ENCODE results near the gene ASB18.

The ASB18 gene

GRCh38 chr2:236173729-236174607 lies 90.2 kb downstream of the ASB18 start:
- DNase-seq (ENCODE audit: low read depth in 3 of 3), result no peak

DNA sequence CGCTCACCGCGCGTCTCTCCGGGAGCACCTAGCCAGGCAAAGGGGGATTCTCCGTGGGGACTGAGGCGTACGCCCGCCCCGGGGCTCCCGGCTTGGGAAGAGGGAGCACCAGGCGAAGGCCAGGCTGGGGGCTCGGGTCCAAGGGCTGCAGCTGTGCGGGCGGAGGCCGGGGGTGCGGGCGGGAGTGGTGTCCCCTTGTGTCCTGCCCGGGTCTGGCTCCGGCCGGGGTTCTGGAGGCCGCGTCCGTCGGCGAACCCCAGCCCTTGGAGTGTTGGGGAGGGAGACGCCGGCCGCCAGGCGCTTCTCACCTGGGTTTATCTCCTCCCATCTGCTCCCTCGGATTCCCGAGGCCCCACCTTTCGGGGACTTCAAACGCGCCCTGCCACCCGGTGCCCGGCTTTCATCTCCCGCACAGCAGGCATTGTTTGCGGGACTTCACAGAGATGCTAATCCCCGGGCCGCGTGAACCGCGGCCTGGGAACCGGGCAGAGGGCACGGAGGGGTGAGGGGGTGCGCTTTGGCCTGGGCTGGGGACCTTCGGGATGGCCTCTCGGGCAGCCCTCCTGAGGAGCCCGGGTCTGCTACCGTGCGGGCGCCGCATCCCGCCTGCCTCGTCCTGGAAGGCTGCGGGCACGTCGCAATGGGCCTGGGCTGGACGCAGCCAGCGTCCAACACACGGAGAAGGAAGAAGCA lies 91.0 kb downstream of the ASB18 start:
- DNase-seq (ENCODE audit: low read depth in 3 of 3), result no peak

GRCh38 chr2:236172255-236173035 lies 91.8 kb downstream of the ASB18 start:
- no peak for DNase-seq (ENCODE audit: low read depth in 3 of 3)

DNA sequence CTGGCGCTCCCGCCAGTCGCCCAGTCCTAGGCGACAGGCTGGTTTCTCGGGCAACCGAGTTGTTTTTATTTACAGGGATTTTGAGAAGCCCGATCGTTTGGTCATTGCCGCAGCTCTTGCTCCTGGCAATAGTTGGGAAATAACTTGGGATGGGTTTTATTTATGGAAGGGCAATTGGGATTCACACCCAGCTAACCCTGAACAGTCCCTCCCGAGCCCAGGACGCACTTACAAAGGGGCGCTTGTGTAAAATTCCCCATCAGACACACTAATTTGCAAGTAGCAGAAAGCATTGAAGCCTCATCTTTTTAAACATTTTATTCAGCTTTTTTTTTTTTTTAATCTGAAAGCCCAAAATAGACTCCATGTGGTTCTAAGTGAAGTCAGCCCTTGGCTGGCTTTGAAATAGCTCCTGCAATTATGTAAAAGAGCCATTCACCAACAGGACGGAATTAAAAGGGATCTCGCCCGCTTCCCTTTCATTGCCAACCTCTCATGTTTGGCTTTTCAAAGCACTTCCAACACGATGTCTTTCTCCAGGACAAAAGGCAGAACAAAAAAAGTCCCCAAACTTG lies 92.4 kb downstream of the ASB18 start:
- no peak for DNase-seq (ENCODE audit: low read depth in 3 of 3)

DNA sequence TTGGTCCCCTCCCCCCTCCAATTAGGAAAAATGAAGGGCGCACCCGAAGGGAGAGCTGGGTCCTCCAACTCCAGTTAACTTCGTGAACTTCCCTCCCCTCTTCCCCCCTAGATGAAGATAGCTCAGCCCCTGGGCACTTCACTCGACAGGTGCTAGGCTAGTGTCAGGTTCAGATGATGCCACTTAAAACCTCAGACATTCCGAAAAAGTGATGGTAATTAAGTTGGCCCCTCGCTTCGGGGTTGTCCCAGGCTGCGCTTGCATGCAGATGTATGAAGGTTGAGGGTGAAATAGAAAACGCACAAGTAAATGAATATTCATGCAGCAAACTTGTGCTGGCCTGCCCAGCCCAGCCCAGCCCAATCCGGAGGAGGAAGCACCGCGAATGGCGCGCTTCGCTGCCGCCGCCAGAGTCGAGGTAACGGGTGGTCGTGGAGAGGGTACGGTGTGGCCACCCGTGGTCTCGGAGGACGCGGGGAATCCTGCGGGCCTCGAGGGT lies 93.0 kb downstream of the ASB18 start:
- DNase-seq (ENCODE audit: low read depth in 3 of 3), result no peak

DNA sequence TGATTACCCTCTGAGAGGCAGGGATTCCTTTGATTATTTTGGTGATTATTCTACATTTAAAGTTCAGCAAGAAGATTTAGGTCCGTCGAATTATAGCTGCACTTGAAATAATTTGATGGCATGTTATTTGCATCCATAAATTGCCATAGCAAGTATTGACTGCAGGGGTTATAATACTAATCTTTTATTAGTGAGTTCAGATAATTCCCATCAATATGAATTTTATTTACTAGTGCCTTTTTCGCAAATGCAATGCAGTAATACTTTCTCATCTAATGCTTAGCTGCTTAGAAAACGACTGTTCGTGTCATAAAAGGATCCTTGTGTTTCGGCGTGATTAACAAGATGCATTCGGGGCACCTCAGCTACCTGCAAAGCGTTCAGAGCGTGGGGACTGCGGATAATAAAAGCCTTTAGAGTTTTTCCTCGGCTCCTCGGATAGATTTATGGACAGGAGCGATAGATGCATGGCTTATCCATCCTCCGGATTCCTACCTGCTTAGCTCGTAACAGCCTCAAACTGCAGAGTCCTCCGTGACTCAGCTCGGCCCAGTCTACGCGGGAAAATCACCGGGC lies 93.5 kb downstream of the ASB18 start:
- no peak for DNase-seq (ENCODE audit: low read depth in 3 of 3)

GRCh38 chr2:236169741-236170589 lies 94.2 kb downstream of the ASB18 start:
- no peak for DNase-seq (ENCODE audit: low read depth in 3 of 3)

DNA sequence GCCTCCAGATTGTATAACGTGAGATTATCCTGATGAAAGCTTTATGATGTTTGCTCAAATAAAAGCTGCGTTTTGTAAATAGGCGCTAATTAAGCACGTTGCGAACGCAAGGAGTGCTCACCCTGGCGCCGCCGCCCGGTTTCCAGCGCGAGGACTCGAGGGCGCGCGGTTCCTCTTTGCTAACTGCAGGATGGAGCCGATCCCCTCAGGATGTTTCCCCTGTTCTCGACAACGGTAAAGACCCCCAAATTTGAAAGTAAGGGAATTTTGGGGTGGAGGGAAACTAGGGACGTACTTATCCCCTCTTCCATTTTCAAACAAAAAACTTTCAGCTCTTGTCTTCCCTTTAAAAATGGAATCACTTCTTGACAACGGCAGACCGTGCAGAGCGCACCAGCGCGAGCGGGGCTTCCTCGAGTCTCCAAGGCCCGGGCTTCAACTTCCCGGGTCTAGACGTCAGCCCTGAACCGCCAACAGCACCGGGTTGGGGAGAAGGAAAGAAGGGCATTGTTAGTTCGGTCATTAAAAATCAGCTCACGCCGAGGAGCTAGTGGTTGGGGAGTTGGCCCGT lies 95.0 kb downstream of the ASB18 start:
- DNase-seq (ENCODE audit: low read depth in 3 of 3), result no peak

- no peak for DNase-seq (ENCODE audit: low read depth in 3 of 3)
Observed at GRCh38 chr2:236168110-236169080, 95.8 kb downstream of the ASB18 start, which contains the start of gene GBX2. TSS of gene GBX2 (minus strand) at chr2:236168386. CDS start at chr2:236167971, 415 bp downstream.

DNA sequence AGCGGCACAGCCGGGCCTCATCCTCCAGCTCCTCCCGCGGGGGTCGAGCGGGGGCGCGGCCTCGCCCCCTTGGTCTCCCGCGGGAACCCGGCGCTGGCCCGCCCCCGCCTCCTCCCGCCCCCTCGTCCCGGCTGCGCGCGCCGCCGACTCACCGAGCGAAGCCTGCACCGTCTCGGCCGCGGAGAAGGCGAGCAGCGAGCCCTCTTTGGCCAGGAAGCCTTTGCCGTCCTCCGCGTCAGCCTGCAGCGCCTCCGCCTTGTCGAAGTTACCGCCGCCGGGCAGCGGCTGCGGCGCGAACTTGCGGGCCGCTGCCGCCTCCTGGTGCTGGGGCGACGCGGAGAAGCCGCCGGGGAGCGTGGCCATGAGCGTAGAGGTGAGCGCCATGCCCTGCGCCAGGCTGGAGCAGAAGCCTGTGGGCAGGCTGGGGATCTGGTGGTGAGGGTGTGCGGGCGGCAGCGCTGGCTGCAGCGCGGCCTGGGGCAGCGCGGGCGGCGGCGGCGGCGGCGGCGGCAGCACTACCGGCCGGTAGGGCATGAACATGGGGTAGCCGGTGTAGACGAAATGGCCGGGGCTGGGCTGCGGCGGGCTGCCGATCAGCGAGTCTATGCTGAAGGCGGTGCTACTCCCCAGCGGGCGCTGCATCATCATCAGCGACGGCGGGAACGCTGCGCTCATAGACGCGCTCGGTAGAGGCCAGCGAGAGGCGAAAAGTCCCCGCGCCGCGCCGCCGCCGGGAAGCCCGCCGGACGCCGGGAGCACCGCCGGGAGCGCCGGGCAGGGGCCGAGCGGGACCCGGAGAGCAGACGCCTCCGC lies 96.7 kb downstream of the ASB18 start:
- DNase-seq (ENCODE audit: low read depth in 3 of 3), result no peak

- DNase-seq (ENCODE audit: low read depth in 3 of 3), result no peak
Observed at GRCh38 chr2:236166796-236167296, 97.4 kb downstream of the ASB18 start.

DNA sequence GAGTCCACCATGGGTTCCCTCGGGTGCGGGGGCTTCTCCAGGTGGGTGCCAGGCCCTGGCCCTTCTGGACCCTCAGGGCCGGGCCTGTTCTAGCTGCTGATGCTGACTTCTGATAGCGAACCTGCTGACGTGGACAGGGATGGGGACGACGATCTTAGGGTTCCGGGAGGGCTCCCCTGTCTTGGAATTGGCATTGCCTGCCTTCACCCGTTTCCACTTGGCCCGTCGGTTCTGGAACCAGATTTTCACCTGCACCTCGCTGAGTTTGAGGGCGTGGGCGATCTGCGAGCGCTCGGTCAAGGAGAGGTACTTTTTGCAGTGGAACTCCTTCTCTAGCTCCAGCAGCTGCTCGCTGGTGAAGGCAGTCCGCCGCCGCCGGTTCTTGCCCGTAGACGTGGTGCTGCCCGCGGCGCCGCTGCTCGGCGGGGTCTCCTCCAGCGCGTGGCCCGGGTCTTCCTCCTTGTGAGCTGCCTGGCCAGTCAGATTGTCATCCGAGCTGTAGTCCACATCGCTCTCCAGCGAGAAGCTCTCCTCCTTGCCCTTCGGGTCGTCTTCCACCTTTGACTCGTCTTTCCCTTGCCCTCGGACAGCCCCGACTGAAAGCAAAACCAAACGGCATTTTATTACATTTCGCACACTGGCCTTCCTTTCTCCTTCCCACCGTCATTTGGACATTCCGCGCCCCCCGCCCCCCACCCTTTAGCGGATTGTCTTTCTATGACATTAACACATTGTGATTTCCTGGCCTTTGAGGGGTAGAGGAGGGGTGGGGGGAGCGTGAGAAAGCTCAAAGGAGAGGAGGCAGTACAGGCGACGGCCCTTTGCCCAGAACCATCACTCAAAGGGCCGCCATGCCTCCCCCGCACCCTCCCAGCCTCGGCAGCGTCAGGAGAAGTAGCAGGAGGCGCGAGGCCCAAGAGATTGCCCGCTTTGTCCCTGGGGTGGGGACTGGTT lies 98.1 kb downstream of the ASB18 start:
- DNase-seq (ENCODE audit: low read depth in 3 of 3), result no peak

- DNase-seq (ENCODE audit: low read depth in 3 of 3), result no peak
Observed at GRCh38 chr2:236164925-236165841, 99.0 kb downstream of the ASB18 start.

DNA sequence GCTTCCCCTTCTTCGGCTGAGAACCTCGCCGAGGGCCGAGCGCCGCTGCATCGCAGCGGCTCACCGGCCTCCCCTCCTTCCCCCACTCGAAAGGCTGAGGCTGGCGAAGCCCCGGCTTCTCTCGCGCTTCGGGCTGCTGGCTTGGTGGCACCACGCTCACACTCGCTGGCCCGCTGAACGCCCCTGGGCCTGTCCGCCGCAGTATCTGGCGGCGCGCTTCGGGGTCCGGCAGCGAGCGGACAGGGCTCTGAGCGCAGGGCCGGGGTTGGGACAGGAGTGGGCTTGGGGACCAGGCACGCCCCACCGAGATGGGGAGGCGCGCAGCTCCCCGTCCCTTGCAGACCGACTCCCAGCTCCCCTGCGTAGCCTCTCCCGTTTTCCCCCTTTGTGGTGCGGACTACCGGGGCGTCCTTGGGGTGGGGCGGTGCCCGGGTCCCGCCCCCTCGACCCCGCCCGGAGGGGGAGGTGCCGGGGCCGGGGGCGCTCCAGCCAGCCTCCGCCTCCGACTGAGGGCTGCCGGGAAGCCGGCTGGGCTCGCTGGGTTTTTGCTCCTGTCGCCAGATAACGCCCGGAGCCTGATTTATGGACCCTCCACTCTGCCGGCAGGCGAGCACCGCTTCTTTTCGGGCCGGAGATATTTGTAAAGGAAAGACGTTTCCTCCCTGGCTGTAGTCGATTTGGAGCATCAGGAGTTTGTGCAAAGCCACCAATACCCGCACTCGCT lies 99.8 kb downstream of the ASB18 start:
- DNase-seq (ENCODE audit: low read depth in 3 of 3), result no peak

All from stimulated activated CD4-positive, alpha-beta T cell treated with anti-CD3 and anti-CD28 coated beads, TNF-alpha, amount 100 ng/mL, for 4 hours (primary cell).